HG03439 (cell line): ENCODE data around the gene PTPRB.
A peak's percentile ranks its signal among the peaks of the same experiment; 100 is the strongest.

ENCODE experiments used
- ATAC-seq: cut with Tn5 transposase; IDR thresholded peaks from one replicate; pipeline ENCODE4 v1.9.1; 2021; ENCODE audit warnings: mild to moderate bottlenecking, moderate library complexity; ENCODE audit not compliant: unreplicated experiment

Gene PTPRB

DNA sequence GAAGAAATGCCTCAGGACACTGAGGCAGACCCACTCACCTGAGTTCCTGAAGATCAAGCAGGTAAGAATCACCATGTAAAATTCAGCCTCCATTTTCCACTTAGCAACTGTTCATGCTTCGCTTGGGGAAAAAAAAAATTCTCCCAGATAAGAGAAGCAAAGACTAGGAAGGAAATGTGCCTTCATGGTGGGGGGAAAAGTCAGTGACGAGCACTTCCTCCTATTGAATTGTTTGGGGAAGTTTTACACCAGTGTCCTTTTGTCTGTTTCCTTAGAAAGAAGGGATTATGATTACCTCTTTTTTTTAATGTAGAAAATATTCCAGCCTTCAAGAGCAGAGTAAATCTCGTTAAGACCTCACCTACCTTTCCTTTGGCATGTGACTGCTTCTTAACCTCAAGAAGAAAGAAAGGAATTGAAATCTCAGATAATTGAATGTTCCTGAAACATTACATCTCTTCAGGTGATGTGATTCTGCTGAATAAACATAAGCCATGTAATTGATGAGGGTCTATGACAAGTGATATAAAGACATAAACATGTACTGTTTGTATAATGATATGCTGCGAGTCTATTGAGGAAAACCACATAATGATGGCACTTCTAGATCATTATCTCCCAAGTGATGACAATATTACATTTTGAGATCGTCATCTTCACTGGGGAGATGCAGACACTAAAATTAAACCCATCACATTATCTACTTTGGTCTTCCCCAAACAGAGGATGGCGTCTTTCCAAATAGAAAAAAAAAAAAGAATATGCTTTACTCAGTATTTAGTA lies at the start of gene PTPRB:
Gene PTPRB, minus strand, starts transcription at position 127 of the 783 bp plus-strand sequence. Its CDS starts 34 bp downstream, at position 93.
- ATAC-seq: no peak

- ATAC-seq: no peak
Measured at GRCh38 chr12:70686907-70687306, 49.7 kb upstream of the PTPRB start.

GRCh38 chr12:70686299-70686698 lies 49.1 kb upstream of the PTPRB start:
- no peak for ATAC-seq

DNA sequence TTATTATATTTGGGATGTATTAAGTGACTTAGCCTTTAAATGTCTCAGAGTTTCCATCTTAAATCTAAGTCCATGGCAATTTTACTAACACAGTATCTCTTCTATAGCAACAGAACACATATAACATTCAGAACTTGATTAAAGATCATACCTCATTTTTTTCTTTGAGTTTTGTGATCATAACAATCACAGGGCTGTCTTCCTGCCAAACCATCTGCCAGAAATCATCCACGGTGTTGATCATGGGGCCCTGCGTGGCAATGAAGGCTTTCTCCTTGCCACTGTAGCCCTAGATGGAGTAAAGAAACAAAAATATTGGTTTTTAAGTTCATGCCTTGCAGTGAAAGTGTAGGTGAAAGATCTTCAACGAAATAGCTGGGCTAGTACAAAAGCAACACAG lies 46.7 kb upstream of the PTPRB start:
- no peak for ATAC-seq

GRCh38 chr12:70671698-70672097 lies 34.5 kb upstream of the PTPRB start:
- no peak for ATAC-seq

DNA sequence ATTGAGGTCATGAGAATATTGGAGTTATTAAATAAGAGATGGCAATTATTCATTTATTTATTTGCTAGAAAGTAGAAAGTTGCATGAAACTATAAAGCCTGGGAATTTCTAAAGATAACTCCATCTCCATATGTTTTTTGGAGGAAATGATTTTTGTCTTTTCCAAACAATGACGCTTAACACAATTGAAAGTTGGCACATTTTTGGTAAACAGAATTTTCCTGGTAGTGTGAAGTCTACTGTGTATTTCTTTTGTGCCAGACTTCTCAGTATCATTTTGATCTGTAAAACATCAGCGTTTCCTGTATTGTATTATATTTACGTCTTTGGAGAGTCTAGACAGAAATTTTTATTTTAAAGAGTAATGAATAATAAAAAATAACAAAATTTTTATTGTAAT lies 33.7 kb upstream of the PTPRB start:
- no peak for ATAC-seq

- no peak for ATAC-seq
Measured at GRCh38 chr12:70667253-70667652, 30.0 kb upstream of the PTPRB start.

DNA sequence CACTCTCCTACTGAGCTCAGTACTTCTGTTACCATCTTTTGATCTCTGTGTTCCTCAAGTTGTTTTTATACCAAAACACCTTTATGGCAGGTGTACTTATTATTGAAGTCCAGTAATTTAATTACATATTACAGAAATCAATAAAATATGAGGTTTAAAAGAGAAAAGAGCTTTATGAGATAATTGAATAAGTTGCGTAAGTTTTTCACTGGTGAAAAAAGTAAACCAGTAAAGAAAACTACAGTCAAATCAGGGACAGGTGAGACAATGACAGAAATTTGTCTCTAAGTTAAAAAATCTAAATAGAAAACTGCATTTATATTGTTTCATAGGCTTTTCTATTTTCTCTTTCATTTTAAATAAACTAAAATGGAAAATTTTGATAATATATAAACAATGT lies 29.1 kb upstream of the PTPRB start:
- ATAC-seq: no peak

GRCh38 chr12:70664465-70664881 lies 27.2 kb upstream of the PTPRB start:
- ATAC-seq: no peak

DNA sequence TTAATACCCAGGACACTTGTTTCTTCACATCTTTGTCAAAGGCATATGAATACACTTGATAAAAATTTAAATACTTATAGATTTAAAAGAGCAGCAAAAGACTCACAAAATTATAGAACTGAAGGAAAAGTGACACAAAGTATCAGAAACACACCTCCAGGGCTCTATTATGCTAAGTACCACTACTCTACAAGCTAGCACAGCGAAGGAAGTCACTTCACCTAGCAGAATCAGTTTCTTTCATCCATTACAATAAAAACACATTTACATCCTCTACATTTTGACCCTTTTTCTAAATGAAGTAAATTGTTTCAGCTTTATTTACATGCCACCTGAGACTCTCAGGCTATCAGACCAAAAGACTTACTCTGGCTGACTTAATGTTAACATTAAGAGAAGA lies 26.6 kb upstream of the PTPRB start:
- ATAC-seq: no peak

DNA sequence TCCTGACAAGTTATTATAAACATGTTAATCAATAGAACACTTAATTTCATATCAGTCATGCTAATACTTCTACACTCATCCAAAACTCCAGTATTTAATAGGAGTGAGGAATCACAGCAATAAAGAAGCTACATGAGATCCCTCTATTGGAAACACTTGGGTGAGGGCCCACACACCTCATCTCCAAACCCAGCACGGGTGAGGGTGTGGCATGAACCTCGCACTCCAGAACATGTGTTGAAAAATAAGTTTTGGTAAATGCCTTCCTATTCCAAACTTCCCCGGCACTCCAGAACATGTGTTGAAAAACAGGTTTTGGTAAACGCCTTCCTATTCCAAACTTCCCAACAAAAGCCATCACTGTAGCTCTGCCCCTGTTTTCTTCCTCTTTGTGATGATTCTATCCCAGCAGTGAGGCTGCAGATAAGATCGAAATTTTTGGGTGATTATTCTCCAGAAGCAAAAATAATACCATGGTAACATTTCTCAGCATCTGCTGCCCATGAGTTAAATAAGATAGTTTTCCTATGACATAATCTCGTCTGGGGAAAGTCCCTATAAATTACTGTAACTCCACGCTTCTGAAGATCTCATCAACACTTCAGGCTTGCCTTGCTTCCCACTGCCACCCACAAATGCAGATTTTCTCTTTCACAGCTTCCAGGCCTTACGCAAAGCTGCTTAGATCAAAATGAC lies 24.4 kb upstream of the PTPRB start:
- ATAC-seq: no peak

DNA sequence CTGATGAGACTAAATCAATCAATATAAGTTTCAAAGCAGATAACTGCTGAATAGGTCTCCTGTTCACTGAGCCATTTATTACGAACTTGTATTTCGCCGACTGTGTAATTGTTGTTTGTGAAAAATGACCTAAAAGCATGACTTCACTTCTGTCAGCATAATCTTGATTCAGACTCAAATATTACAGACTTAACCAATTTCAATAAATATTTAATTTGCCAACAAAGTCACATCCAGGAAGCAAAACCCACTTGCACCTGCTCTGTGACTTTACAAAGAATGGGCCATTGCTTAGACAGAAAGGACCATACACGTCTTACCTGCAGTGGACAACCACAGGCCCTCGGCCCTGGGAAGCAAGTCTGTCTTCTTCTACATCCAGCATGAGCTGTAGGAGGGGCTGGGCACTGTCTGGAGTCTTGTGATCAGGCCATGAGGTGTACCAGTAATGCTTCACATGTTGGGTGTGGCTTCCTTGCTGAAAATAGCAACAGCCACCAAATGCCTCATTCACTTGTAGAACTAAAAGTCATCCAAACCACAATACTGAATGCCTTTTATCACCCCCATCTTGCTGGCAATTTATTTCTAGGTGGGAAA lies 23.5 kb upstream of the PTPRB start:
- no peak for ATAC-seq

GRCh38 chr12:70660002-70660604 lies 22.9 kb upstream of the PTPRB start:
- no peak for ATAC-seq

GRCh38 chr12:70659077-70659606 lies 21.9 kb upstream of the PTPRB start:
- ATAC-seq: no peak

DNA sequence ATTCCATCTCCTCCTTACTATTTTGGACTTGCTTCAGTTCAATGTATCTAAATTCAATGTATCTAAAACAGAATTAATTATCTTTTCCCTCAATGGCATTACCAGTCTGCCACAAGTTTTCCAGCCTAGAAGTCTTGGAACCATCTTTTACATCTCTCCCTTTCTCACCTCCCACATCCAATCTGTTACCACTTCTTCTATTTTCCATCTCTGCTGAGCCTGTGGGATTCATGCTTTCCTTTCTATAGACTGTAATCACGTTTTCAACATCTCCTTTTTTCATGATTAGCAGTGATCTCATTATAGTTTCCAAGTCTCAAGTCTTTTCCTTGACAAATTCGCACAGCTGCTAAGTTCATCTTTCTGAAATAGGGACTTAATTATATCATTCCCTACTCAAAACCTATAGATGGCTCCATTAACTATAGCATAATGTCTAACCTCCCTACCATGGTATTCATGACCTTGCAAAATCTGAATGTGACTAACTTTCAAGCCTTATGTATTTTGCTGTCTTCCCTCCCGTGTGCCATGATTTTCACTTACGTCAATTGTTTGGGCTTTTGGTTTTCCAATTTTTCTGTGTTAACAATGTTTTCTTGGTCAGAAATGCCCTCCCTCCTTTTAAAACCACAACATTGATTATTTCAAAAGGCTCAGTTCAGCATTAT lies 20.5 kb upstream of the PTPRB start:
- no peak for ATAC-seq

DNA sequence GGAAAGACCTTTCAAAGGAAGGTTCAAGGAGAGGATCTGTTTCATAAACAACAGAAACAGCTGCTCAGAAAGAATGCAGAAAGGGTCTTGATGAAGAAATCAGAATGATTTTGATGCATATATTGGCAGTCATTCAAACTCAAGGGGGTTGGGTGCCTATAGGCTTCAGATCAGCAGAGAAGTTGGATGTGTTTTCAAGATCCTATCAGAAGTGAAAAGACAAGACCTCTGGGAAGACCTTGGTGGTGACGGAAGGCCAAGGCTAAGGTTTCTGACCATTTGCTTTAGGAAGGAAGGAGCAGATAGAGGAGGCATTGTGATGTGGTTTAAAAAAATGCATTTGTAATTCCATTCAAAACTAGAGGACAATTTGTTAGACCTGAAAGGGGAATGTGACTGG lies 15.2 kb upstream of the PTPRB start:
- ATAC-seq: no peak

DNA sequence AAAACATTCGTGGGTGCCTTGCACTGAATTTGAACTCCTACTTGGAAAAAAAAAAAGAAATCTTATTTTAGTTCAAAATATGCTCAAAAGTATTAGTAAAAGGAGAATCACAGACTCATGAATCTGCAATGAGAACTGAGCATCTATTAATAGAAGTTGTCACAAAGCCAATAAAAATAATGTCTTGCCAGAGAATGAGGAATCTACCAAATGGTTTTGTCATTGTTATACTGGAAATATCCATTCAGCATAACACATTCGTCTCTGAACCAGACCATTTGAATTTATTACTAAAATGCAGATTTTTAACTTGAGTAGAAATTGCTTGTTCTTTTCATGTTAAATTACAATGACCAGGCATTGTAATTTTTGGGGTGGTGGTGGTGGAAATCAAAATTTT lies 11.6 kb upstream of the PTPRB start:
- no peak for ATAC-seq

- no peak for ATAC-seq
Measured at GRCh38 chr12:70648191-70648590, 11.0 kb upstream of the PTPRB start.

DNA sequence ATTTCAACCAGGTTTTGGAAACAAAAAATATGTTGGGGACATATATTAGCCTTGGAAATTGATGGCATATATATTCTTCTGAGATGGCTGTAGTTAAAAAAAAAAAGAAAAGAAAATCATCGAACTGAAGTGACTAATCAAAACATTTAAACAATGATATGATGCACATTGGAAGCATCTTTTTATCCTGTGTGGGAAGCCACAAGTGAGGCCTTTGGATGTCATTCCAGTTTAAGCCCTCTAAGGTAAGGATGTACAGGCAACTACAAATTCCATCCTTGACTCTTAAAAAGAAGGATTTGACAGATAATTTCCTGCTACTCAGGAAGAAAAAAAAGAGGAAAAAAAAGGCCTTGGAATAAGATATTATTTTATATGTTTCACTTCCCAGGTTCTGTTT lies 9.6 kb upstream of the PTPRB start:
- ATAC-seq: no peak

DNA sequence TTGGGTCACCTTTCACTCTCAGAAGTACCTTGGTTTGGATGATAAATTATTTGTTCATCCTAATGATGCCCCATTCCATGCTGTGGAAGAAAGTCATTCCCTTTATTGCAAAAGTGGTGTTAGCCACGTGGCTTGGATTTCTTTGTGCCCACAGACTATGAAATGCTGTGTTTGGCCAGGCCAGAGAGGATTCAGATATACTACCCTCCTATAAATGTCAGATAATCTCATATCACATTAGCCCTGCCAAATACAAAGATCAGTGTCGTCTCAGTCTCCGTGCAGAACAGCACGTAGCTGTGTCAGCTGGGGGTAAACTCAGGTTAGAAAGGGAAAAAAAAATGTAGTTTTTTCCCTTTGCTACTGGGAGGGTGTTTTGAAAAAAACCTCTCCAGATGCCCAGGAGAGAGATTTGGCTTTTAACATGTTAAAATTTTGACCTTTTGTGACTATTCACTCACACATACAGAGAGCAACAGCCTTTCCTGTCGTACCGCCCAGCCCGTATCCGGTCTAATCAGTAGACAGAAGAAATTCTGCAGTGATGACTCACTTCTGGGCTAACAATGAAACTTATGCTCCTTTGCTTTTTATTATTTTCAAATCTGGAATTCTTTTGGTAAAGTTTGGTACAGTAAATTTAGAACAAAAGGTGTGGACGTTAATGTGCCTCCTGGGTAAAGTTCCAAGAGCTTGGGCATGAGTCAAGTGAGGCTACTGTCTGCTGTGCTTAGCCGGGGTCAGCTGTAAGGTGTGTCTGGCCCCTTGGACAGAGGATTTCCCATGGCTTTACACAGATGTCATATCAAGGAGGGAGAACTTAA lies 8.5 kb upstream of the PTPRB start:
- peak; percentile 58 for ATAC-seq
